OCI-LY1 (cell line): Measurements from ENCODE around the gene GIN1.

Experiments
- H2AFZ ChIP-seq: fragments of 200-600 bp; sonication (generic), shearing (Covaris generic); 2 replicates; pipeline ENCODE4 v1.6.0; 2014; ENCODE audit warnings: antibody characterized with exemption, mild to moderate bottlenecking, low read length
- H3F3A ChIP-seq: fragments of 200-600 bp; sonication (generic), shearing (Covaris generic); 2 replicates; pipeline ENCODE4 v1.6.0; 2014; ENCODE audit warnings: mild to moderate bottlenecking, antibody characterized with exemption, low read length, moderate library complexity; ENCODE audit not compliant: insufficient read depth
- H3K27ac ChIP-seq: fragments of 200-600 bp; sonication (generic); 2 replicates; pipeline ENCODE4 v1.5.1; 2014; ENCODE audit warnings: low read length, mixed run types, mild to moderate bottlenecking, low read depth; ENCODE audit not compliant: poor library complexity, severe bottlenecking
- H3K27me3 ChIP-seq: fragments of 200-600 bp; sonication (generic); 2 replicates; pipeline ENCODE4 v1.6.0; 2014; ENCODE audit warnings: antibody characterized with exemption, mild to moderate bottlenecking, low read length, moderate library complexity; ENCODE audit not compliant: insufficient read depth
- H3K36me3 ChIP-seq: fragments of 200-600 bp; sonication (generic); 2 replicates; pipeline ENCODE4 v1.6.1; 2014; ENCODE audit warnings: mild to moderate bottlenecking, antibody characterized with exemption, low read length, moderate library complexity, mixed read lengths; ENCODE audit not compliant: insufficient read depth
- H3K4me1 ChIP-seq: fragments of 200-600 bp; sonication (generic); 2 replicates; pipeline ENCODE4 v1.5.1; 2014; ENCODE audit warnings: mild to moderate bottlenecking, low read length, moderate library complexity; ENCODE audit not compliant: insufficient read depth, severe bottlenecking
- H3K4me2 ChIP-seq: fragments of 200-600 bp; sonication (generic), shearing (Covaris generic); 2 replicates; pipeline ENCODE4 v1.6.1; 2014; ENCODE audit warnings: low read length
- H3K4me3 ChIP-seq: fragments of 200-600 bp; sonication (generic); 2 replicates; pipeline ENCODE4 v1.5.1; 2014; ENCODE audit warnings: low read length, low read depth, mild to moderate bottlenecking, mixed read lengths; ENCODE audit not compliant: poor library complexity, severe bottlenecking
- H3K79me2 ChIP-seq: fragments of 200-600 bp; shearing (Covaris generic); 2 replicates; pipeline ENCODE4 v1.6.1; 2016; ENCODE audit warnings: mixed run types, low read length, mixed read lengths; ENCODE audit not compliant: insufficient read depth
- H3K9ac ChIP-seq: fragments of 200-600 bp; sonication (generic), shearing (Covaris generic); 2 replicates; pipeline ENCODE4 v1.6.1; 2014; ENCODE audit warnings: mild to moderate bottlenecking, low read length, mixed read lengths
- H3K9me2 ChIP-seq: fragments of 200-600 bp; sonication (generic), shearing (Covaris generic); 2 replicates; pipeline ENCODE4 v1.6.1; 2014; ENCODE audit warnings: low read depth, mild to moderate bottlenecking, low read length, mixed read lengths
- H3K9me3 ChIP-seq: fragments of 200-600 bp; shearing (Covaris generic); 2 replicates; pipeline ENCODE4 v1.6.1; 2014; ENCODE audit warnings: low read length, mixed read lengths
- H4K20me1 ChIP-seq: fragments of 200-600 bp; sonication (generic), shearing (Covaris generic); 2 replicates; pipeline ENCODE4 v1.6.0; 2016; ENCODE audit warnings: mild to moderate bottlenecking, low read length; ENCODE audit not compliant: insufficient read depth
- EZH2 ChIP-seq: fragments of 200-600 bp; sonication (generic), shearing (Covaris generic); IDR thresholded peaks from 2 replicates; pipeline ENCODE4 v1.8.0; 2017; ENCODE audit warnings: borderline replicate concordance, mixed run types, mild to moderate bottlenecking, antibody characterized with exemption, low read length, moderate library complexity, mixed read lengths
- TF ChIP-seq, protein P1 (sequence below): fragments of 200-600 bp; sonication (generic), shearing (Covaris generic); IDR thresholded peaks from 2 replicates; pipeline ENCODE4 v1.5.1; 2017; ENCODE audit warnings: mild to moderate bottlenecking, antibody characterized with exemption, low read length, moderate library complexity, mixed read lengths

GIN1 gene, protein sequence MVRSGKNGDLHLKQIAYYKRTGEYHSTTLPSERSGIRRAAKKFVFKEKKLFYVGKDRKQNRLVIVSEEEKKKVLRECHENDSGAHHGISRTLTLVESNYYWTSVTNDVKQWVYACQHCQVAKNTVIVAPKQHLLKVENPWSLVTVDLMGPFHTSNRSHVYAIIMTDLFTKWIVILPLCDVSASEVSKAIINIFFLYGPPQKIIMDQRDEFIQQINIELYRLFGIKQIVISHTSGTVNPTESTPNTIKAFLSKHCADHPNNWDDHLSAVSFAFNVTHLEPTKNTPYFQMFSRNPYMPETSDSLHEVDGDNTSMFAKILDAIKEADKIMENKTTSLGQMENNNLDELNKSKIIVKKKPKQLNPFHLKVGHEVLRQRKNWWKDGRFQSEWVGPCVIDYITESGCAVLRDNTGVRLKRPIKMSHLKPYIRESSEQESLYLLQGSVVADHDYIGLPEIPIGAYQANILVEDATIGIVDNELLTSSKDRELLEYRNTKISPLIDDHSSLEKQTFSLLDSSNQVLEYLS

DNA sequence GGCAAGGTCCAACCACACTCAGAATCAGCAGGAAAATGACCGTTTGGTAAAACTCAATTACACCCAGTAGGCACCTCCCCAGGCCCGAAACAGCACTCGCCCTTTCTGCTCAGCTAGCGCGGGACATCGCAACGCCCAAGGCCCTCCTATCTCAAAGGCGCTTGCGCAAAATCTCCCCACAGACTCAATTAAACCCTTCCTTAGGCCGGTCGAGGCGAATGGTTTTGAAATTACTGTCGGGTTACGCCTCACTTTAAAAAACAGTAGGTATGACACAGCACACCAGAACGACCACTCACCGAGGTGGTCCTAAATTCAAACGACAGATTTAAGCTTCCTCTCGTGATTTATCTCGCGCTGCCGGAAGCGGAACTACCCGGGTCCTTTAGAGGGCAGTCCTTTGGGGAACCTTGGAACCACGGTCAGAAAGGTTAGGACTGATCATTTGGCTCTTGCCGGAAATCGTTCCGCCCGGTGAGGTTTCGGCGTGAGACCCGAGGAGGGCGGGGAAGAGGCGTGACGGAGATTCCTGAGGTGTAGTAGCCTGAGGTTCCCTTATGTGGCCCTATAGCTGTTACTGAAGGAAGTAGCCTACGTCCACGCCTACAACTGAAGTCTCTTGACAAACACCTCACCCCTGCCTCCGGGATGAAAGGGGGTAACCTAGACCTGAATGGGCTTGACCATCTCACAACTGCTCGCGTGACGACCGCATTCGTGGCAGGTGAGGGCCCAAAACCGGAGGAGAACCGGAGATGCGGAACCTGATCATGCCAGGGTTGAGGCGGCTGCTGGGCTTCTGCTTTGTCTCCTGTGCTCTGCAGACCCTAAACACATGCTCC is at the start of gene GIN1, which contains the start of gene PPIP5K2:
Gene GIN1, minus strand, starts transcription at position 374 of the 842 bp plus-strand sequence. CDS start 11,431 bp downstream, outside the sequence.
Gene PPIP5K2, plus strand, starts transcription at position 537 of the 842 bp plus-strand sequence. CDS start 9,289 bp downstream, outside the sequence.
- H2AFZ ChIP-seq: peak within 1 kb of the TSS; percentile 22; the same call in 1 of the 2 replicates
- TF ChIP-seq, protein P1, sequence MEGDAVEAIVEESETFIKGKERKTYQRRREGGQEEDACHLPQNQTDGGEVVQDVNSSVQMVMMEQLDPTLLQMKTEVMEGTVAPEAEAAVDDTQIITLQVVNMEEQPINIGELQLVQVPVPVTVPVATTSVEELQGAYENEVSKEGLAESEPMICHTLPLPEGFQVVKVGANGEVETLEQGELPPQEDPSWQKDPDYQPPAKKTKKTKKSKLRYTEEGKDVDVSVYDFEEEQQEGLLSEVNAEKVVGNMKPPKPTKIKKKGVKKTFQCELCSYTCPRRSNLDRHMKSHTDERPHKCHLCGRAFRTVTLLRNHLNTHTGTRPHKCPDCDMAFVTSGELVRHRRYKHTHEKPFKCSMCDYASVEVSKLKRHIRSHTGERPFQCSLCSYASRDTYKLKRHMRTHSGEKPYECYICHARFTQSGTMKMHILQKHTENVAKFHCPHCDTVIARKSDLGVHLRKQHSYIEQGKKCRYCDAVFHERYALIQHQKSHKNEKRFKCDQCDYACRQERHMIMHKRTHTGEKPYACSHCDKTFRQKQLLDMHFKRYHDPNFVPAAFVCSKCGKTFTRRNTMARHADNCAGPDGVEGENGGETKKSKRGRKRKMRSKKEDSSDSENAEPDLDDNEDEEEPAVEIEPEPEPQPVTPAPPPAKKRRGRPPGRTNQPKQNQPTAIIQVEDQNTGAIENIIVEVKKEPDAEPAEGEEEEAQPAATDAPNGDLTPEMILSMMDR: no peak

DNA sequence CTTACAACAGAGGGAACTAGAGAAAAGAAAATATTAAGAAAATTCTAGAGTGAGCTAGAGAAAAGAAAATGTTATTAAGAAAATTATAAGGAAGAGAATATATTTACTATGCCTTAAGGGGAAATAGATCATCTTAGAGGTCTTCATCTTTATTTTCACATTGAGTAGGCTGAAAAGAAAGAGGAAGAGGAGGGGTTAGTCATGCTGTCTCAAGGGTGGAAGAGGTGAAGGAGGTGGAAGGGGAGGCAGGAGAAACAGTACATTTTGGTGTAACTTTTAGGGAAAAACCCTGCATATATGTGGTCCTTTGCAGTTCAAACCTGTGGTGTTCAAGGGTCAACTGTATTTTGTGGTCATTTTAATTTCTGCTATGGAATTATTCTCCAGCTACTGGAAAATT is 46.8 kb upstream of the GIN1 start:
- Histone ChIP-seq H3K9me3 (no peaks in the 10 kb centered on the region), H3K9me2 (no peaks in the 10 kb centered on the region), H3K27me3 (no peaks in the 10 kb centered on the region), H3K27ac (no peak overlapping the region), H2AFZ (no peak overlapping the region), H3K9ac (no peak overlapping the region), H3F3A (no peaks in the 10 kb centered on the region), H3K79me2 (no peaks in the 10 kb centered on the region), H4K20me1 (no peaks in the 10 kb centered on the region), H3K4me3 (no peak overlapping the region), H3K4me2 (no peak overlapping the region), H3K4me1 (no peaks in the 10 kb centered on the region), H3K36me3 (peaks cover 38% of the 10 kb centered on the region)
- TF ChIP-seq EZH2: no peak
- TF ChIP-seq, protein P1: no peak

More for the DNA sequence above, at the start of gene GIN1, which contains the start of gene PPIP5K2:
- H3K9me2 ChIP-seq: no peaks in the 10 kb centered on the region
- H3K9ac ChIP-seq: peak within 1 kb of the TSS; percentile 82
- no peaks in the 10 kb centered on the region for H3K9me3 ChIP-seq
- no peaks in the 10 kb centered on the region for H3K27me3 ChIP-seq
- H3K4me2 ChIP-seq: peak within 1 kb of the TSS; percentile 91
- peak within 1 kb of the TSS; percentile 96 for H3K27ac ChIP-seq
- no peaks in the 10 kb centered on the region for H4K20me1 ChIP-seq
- no peaks in the 10 kb centered on the region for H3F3A ChIP-seq
- H3K4me1 ChIP-seq: peaks cover 38% of the 10 kb centered on the region
- H3K4me3 ChIP-seq: peak within 1 kb of the TSS; percentile 78
- H3K79me2 ChIP-seq: peaks cover 68% of the 10 kb centered on the region
- peaks cover 18% of the 10 kb centered on the region for H3K36me3 ChIP-seq

DNA sequence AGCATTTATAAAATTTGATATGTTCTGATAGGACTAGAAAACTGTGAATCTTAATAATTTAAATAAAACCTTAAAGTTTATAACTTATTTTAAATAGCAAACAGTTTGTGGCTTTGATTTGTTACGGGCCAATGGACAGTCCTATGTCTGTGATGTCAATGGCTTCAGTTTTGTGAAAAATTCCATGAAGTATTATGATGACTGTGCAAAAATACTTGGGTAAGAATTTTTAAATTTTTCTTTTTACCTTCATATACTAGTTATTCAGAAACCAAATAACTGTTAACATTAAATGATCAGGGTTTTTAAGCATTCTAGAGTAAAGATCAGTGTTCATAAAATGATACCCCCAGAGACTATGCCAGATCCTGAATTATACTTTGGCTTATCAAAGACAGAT is 31.2 kb upstream of the GIN1 start:
- H3K27me3 ChIP-seq: no peaks in the 10 kb centered on the region
- H2AFZ ChIP-seq: no peak overlapping the region
- H3K36me3 ChIP-seq: peaks cover 73% of the 10 kb centered on the region
- H3F3A ChIP-seq: no peaks in the 10 kb centered on the region; the same call in 1 of the 2 replicates
- no peaks in the 10 kb centered on the region for H3K9me3 ChIP-seq
- no peak overlapping the region for H3K9ac ChIP-seq
- TF ChIP-seq, protein P1: no peak
- no peak for TF ChIP-seq EZH2
- no peaks in the 10 kb centered on the region for H3K79me2 ChIP-seq
- no peak overlapping the region for H3K4me3 ChIP-seq
- no peak overlapping the region for H3K27ac ChIP-seq
- H4K20me1 ChIP-seq: no peaks in the 10 kb centered on the region
- H3K4me2 ChIP-seq: no peak overlapping the region
- no peaks in the 10 kb centered on the region for H3K9me2 ChIP-seq
- H3K4me1 ChIP-seq: no peaks in the 10 kb centered on the region
